NCI-H2107 (cell line): ENCODE data around the gene GHRHR.
A peak's percentile ranks its signal among the peaks of the same experiment; 100 is the strongest.

ENCODE experiments used
- DNase-seq: peaks from one replicate; lab custom pipeline; 2025; lab: John Stamatoyannopoulos, UW

Gene GHRHR

DNA sequence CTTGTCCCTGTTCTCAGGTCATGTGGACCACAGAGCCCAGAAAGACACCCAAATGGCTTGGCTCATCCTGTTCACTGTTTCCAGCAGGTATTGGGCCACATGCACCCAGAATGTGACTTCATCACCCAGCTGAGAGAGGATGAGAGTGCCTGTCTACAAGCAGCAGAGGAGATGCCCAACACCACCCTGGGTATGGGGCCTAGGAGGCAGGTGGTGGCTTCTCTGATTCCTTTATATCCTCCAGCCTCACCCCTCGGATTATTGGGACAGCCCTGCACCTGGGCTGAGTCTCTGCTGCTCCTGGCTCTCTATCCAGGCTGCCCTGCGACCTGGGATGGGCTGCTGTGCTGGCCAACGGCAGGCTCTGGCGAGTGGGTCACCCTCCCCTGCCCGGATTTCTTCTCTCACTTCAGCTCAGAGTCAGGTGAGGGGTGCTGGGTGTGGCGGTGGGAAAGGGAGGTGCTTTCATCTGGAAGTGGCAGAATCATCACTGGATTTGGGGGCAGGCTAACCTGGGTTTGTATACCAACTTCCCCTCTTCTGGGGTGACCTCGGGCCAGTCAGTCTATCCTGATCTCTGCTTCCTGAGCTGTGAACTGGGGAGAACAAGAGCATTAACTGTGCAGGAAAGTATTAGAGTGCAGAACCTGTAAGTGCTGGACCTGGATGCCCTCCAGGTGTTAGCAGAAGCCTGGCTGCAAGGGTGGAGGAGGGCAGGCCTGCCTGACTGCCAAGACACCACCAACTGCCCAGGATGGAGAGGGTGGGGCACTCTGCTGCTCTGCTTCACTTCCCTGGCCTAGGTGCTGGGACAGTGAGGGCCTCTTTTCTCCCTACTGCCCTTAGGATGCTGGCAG, 5.2 kb downstream of the GHRHR start:
- DNase-seq = no peak

DNA sequence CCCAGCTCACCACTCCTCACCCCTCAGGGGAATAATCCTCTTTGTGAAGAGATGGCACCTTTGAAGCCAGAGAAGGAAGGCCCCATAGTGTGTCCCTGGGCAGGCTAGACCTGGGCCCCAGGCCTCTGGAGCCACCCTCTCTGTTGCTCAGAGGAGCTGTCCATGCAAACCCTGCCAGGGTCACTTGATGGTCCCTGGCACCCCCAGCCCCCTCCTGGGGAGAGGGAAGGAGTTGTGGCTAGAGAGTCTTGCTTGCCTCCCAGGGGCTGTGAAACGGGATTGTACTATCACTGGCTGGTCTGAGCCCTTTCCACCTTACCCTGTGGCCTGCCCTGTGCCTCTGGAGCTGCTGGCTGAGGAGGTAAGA, 5.8 kb downstream of the GHRHR start:
- DNase-seq = no peak

DNA sequence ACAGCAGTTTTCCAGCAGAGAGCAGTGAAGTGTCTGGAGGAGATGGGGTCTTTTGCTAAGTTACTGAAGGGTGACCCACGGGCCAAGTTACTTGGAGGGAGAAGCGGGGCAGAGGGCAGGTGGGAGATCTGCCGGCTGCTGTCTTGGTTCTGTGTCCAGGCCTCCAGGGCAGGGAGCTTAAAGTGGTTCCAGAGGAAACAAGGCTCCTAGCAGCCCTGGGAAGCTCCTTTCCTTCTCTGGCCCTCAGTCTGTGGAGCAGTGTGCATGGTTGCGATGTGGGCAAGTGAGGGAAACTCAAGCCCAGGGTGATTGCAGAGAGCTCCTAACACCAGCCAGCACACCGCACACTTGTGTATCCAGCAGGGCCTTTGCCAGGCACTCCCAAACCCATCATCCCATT, 6.3 kb downstream of the GHRHR start:
- DNase-seq = no peak

DNA sequence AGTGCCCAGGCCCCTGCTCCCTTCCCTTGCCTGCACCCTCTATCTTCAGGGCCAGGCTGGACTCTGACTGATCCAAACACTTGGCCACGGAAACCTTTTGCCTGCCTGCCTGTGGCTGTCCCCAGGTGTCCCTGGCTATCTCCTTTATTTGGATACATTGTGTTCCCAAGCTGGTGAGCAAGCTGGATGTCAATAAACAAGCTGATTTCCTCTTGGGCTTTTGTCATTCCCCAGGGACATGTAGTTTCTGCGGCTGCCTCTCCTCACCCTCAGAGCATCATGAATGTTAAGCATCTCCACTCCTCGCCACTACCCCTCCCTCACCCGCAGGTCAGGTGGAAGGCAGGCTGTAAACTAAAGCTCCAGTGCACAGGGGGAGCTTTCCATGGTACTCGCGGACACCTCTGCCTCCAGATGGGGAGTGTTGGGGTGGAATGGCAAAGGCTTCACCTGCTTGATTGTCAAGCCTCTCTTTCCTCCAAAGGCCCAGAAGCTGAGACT, 6.9 kb downstream of the GHRHR start:
- peak; percentile 89 for DNase-seq

DNA sequence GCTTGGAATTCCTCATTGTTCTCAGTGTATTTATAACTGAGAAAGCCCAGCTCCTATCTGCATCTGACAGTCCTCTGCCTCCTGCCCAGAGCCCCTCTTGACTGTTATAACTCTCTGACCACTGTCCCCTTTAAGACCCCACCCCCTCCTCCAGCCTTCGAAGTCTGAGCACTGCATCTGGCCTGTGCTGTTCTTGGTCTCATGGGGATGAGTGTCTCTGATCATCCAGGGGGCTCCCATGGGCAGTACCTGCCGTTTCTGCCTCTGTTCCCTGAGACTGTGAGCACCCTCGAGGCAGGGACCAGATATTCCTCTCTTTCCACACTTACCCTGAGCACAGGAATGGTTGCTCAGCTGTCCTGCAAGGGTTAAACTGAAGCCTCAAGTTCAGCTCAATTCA, 7.7 kb downstream of the GHRHR start:
- no peak for DNase-seq

DNA sequence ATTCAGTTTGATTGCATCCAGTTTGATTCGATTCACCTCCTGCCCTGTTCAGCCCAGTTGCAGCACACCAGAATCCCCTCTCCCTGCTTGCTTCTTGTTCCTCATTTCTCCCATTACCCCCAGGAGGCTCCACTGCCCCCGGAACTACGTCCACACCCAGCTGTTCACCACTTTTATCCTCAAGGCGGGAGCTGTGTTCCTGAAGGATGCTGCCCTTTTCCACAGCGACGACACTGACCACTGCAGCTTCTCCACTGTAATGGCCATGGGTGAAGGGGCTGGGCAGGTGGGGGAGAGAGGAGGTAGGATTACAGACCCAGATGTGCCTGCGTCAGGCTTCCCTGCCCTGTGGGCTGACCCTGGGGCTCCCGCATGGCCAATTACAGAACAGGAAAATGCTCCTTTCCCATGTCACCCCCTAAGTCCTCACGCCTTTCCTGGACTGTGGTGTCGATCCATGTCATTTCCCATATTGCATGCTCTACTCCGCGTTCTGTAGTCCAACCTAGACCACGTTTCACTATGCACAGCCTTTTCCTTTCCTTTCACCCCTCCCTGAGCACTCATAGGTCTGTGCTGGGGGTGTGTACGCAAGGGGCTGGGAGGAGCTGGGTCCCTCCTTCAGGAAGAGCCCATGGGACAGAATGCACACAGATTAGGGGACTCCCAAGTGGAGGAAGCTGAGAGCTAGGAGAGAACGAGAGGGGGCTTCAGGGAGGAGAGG, 8.2 kb downstream of the GHRHR start:
- no peak for DNase-seq

DNA sequence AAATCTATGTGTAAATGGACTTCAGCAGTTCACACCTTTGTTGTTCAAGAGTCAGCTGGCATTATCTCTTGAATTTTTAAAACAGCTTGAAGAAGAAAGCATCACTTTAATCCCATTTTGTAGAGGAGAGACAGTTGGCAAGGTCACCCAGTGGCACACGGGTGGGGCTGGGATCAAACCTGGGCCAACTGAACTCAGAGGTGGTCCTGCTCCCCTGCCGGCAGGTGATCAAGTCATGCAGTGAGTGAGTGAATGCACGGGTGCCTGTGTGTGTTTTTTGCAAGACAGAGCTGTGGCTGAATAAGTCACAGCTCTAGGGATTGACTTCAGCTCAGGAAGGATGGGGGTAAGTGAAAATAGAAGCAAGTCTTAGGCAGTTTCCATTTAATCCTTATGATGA, 9.5 kb downstream of the GHRHR start:
- no peak for DNase-seq

DNA sequence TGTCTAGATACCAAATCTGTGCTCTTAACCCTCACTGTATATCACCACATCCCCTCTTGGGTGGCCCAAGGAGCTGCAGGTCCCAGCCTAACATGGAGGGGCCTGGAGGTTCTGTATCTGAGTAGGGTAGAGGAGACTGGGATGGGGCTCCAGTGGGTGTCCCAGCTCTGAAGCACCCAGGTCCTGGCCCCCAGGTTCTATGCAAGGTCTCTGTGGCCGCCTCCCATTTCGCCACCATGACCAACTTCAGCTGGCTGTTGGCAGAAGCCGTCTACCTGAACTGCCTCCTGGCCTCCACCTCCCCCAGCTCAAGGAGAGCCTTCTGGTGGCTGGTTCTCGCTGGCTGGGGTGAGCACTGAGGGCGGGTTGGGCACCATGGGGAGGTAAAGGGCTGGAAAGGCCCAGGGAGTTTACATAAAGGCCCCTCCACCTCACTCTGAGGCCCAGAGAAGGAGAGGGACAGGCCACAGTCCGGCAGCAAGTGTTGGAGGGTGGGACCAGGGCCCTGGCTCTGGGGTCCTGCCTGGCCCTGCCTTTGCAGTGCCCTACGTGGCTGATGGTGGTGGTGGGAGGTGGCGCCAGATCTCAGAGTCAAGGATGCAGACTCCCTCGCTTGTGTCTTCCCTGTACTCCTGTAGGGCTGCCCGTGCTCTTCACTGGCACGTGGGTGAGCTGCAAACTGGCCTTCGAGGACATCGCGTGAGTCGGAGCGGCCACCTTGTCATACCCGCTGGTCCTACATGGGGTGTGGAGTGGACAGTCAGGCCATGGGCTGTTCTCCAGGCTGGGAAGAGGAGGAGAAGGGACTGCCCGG, 10.2 kb downstream of the GHRHR start:
- DNase-seq = no peak

DNA sequence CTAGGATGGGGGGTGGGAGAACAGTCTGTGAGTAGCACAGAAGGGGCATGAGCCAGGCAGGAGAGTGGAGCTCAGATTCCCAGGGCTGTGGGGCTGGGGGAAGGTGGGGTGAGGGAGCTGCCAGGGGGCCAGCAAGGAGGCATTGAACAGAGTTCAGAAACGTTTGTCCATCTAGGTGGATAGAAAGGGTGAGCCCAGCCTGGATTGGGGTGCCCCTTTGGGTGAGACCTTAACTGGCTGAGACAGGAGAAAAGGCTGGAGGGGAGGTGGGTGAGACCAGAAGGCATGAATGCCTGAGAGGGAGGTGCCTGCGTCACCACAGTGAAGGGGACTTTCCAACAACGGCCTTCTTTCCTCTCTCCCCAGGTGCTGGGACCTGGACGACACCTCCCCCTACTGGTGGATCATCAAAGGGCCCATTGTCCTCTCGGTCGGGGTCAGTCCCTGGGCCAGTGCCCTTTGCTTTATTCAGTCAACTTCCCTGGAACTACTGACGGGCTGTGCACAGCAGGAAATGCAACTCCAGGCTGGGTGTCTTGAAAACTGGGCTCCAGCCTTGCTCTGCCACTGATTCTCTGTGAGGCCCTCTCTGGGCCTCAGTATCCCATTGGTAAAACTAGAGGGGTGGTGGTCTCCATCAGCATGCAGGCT, 11.0 kb downstream of the GHRHR start:
- peak; percentile 12 for DNase-seq

DNA sequence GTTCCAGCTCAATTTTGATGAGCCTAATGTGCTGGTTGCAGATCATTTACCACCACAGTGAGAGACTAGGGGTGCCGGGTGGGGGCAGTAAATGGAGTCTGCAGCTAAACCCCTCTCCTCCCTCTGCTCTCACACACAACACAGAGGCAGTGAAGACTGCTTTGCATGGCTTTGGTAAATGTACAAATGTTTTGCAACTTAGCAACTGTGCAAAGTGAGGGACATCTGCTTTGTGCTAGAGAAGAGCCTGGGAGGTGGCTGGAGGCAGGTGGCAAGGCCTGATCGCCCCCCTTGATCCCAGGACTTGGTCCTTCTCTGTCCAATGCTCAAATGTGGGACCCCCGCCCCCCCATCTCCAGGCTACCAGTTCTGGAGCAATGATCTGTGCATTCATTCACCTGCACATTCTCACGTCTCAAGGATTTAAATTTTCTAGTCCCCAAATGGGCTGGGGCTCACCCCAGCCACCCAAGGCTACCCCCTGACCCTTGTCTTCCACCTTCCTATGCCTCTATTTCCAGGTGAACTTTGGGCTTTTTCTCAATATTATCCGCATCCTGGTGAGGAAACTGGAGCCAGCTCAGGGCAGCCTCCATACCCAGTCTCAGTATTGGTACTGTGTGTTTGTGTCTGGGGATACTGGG, 11.6 kb downstream of the GHRHR start:
- no peak for DNase-seq

DNA sequence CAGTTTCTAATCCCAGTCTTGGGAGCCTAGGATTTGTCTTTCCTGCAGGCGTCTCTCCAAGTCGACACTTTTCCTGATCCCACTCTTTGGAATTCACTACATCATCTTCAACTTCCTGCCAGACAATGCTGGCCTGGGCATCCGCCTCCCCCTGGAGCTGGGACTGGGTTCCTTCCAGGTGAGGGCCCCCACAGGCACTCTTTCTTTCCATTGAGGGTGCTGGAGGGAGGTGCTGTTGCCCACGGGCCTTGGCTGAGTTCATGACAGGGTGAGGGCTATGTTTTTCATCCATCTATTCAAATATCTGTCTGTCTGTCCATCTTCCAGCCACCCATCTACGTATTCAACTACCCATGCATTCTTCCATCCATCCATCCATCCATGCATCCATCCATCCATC, 12.6 kb downstream of the GHRHR start:
- no peak for DNase-seq

DNA sequence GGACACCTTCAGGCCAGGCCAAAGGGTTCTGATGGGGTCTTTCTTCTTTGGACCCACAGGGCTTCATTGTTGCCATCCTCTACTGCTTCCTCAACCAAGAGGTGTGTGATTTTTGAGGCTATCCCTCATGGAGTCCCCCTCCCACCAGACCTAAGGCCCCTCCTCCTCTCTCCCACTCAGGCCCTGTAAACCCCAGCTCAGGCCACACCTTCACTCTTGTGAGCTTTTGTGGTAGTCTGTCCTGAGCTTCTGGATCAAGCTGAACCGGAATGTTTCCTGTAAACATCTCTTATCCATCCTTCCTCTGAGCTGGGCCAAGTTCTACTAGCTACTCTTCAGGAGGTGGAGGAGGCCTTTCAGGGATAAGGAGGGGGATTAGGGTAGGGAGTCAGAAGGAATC, 13.5 kb downstream of the GHRHR start:
- no peak for DNase-seq

DNA sequence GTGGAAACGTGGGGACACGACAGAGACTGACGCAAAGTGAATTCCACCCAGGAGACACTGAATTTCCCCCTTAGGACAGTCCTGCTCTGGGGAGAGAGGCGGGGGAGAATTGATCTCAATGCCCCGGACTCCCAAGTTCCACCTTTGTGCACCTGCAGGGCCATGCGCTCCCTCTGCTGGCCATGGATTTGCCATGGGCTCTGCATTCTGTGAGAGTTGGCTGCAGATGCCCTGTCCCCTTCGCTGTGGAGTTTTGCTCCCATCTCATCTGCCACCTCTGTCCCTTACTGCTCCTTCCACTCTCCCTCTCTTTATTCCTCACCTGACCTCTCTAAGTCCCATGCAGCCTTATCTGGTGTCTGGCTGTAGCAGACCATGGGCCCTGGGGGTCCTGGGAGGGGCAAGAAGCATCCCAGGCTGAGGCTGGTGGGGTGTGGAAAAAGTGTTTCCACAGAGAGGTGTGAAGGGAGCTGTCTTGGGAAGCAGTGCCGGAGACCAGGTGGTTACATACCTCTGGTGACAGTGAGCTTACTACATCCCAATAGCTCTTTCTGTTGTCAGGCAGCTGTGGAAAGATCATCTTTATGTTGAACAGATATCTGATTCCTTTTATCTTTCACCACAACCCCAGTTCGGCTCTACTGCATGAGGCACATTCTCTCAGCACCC, 14.3 kb downstream of the GHRHR start:
- DNase-seq = no peak

DNA sequence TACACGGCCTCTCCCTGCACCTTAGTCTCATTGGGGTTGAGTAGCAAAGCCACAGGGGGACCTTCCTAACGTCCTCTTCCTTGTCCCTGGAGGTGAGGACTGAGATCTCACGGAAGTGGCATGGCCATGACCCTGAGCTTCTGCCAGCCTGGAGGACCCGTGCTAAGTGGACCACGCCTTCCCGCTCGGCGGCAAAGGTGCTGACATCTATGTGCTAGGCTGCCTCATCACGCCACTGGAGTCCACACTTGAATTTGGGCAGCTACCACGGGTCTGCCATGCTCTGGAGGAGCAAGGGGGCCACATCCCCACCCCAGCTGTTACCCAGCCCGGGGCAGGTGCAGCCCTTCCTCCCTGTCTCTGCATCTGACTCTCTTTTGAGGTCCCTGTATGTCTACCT, 15.3 kb downstream of the GHRHR start:
- DNase-seq = no peak

DNA sequence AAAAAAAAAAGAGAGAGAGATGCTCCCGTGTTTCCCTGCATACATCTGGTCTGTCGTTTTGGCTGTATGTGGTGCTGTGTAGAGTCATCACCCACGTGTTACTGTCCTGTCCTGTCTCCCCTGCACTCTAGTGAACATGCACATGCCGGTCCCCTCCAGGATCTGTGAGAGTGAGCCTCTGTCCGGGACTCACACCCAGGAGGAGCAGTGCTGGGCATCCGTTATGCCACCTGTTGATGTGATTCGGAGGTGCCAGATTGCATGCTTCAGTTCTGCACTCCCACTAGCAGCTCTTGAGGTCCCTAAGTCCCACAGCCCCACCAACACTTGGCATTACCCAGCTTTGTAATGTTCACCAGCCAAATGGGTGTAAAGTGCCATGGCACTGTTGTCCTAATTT, 16.4 kb downstream of the GHRHR start:
- DNase-seq = no peak

DNA sequence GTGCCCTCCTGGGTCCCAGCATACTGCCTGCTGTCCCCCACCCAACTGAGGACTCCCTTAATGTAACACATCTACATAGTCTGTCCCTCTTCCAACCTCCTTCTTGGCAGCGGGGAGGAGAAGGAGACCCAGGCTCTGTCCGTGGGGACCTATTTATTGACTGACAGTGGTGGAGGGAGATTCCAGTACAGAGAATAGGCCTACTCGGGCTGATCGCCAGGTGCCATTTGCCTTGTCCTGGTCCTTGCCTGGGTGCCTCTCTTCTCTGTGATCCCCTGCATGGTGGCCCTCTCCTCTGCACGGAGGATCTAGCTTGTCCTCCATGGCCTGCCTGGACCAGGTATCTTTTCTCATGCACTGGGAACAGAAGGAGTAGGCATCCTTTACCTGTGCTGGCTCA, 17.0 kb downstream of the GHRHR start:
- DNase-seq = no peak

DNA sequence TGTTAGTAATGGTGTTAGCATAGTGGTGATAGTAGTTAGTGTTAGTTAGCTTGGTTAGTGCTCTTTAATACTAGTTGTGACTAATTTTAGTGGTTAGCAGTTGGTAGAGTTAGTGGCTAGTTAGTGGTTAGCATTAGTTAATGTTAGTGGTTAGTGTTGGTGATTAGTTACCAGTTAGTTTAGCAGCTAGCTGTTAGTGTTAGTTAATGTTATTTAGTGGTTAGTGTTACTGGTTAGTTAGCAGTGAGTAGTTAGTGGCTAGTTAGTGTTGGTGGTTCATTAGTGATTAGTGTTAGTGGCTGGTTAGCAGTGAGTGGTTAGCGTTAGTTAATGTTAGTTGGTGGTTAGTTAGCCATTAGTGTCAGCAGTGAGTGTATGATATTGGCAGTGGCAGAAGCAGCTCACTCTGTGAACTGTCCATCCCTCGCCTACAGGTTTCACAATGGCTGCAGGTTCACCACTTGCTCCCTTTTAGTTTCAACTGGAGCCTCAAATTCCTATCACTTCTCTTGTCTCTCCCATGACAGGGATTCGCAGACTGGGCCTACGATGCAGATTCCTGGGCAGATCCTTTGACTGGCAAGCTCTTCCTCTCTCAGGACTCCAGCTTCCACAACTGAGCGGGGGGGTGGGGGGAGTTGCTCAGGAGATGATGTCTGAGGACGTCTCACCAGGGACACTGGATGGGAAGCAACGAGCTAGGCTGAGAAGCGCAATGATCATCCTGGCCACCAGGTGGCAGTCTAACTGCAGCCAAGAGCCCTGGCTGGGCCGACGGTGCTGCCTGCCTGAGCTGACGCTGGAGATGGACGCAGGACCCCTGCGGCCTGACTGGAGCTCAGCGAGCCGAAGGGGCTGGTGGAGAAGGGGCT, 19.5 kb downstream of the GHRHR start:
- peak; percentile 68 for DNase-seq

DNA sequence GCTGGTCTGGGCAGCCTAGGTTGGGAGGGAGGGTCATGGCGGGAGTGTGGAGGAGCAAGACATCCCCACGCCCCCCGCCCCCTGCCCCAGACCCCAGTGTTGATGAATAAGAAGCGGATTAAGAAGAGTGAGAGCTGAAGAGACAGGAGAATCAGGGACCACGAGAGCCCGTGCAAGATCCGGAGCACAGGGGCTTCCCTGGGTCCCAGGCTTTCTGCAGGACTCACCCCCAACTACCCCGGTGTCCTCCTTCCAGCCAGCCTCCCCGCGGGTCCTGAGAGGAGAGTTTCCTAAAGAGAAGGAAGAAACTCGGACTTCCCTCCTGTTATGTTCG, 20.1 kb downstream of the GHRHR start:
- DNase-seq = no peak

DNA sequence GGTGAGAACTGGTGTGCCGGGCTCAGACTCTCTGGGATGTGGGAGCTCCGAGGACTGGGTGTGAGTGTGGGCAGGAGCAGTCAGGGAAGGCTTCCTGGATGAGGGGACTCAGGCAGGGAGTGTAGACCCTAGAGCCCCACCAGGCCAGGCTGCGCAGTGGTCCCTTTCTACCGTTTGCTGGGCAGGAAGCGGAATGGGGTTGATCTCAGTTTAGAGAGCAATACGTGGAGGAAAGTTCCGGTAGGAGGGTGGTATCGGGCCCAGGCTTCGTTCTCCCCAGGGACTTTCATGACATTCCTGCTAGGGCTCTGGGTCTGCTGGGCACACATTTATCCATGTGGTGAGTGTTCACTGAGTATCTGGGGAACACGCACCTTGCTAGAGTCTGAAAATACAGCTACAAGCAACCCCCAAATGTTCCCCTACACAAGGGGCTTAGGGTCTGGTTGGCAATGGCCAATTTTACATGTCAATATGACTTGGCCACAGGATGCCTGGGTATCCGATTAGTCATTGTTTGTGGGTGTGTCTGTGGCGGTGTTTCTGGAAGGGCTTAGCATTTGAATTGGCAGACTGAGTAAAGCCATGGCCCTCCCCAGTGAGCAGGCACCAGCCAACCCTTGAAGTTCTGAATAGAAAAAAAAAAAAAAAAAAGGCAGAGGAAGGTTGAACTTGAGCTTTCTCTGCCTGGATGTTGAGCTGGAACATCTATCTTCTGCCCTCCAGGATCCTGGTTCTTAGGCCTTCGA, 20.8 kb downstream of the GHRHR start:
- DNase-seq = no peak
